CD4-positive, CD25-positive, alpha-beta regulatory T cell (primary cell): Measurements from ENCODE around the gene ZC3H13. TPM values are rescaled to one million over a fixed set of nuclear protein-coding genes. Genes with fewer than 3 reads are reported as not detected.

Source experiments
- ATAC-seq, 2 donors: fragments of 150-1000 bp; cut with Tn5 transposase; one replicate each; pipeline ENCODE4 v1.10.0; 2021; ENCODE audit warnings: low read depth in 2 of 2, moderate number of reproducible peaks in 2 of 2, moderate library complexity in 1 of 2
- DNase-seq, 3 donors: peaks; one replicate each; pipeline versions ENCODE4 v3.0.0 to v3.0.0-alpha.2; 2012 to 2022; ENCODE audit warnings: mixed read lengths in 1 of 3
- H3K27ac ChIP-seq: one replicate; pipeline ENCODE4 v1.7.0; 2013; ENCODE audit warnings: mild to moderate bottlenecking, low read length; ENCODE audit not compliant: insufficient read depth, poor library complexity, severe bottlenecking
- H3K27me3 ChIP-seq: one replicate; pipeline ENCODE4 v1.7.0; 2013; ENCODE audit warnings: low read length; ENCODE audit not compliant: control insufficient read depth, insufficient read depth
- H3K36me3 ChIP-seq: one replicate; pipeline ENCODE4 v1.7.0; 2013; ENCODE audit warnings: mild to moderate bottlenecking, low read length, moderate library complexity; ENCODE audit not compliant: control insufficient read depth, insufficient read depth
- H3K4me1 ChIP-seq: 2 replicates; pipeline ENCODE4 v1.7.0; 2013; ENCODE audit warnings: mild to moderate bottlenecking, low read length; ENCODE audit not compliant: insufficient read depth, control insufficient read depth, poor library complexity, severe bottlenecking
- H3K4me3 ChIP-seq: one replicate; pipeline ENCODE4 v1.7.0; 2013; ENCODE audit warnings: low read depth, mild to moderate bottlenecking, low read length, moderate library complexity
- H3K9me3 ChIP-seq, 2 experiments: 1 replicate in 1 of 2; 2 replicates in 1 of 2; pipeline ENCODE4 v1.7.0; 2013; ENCODE audit warnings: low read length in 2 of 2, mild to moderate bottlenecking in 1 of 2, moderate library complexity in 1 of 2; ENCODE audit not compliant: control insufficient read depth in 2 of 2
- H3K27ac Mint-ChIP-seq, 3 donors: one replicate each; pipeline ENCODE4 v1.8.0; 2020 to 2022; ENCODE audit warnings: mild to moderate bottlenecking in 3 of 3, mixed read lengths in 3 of 3, moderate library complexity in 2 of 3
- H3K27me3 Mint-ChIP-seq: one replicate; pipeline ENCODE4 v1.8.0; 2022; ENCODE audit warnings: mild to moderate bottlenecking, mixed read lengths
- H3K36me3 Mint-ChIP-seq: one replicate; pipeline ENCODE4 v1.8.0; 2020; ENCODE audit warnings: mixed read lengths
- H3K4me1 Mint-ChIP-seq, 4 donors: one replicate each; pipeline ENCODE4 v1.8.0; 2020 to 2022; ENCODE audit warnings: mixed read lengths in 4 of 4, mild to moderate bottlenecking in 1 of 4
- H3K4me3 Mint-ChIP-seq, 4 donors: one replicate each; pipeline ENCODE4 v1.8.0; 2020 to 2022; ENCODE audit warnings: mild to moderate bottlenecking in 4 of 4, mixed read lengths in 4 of 4, moderate library complexity in 3 of 4
- H3K9me3 Mint-ChIP-seq, 7 donors: one replicate each; pipeline ENCODE4 v1.8.0; 2020 to 2022; ENCODE audit warnings: mixed read lengths in 7 of 7, mild to moderate bottlenecking in 3 of 7, moderate library complexity in 2 of 7
- polyA plus RNA-seq, 4 donors: library from polyadenylated mRNA; unstranded; fragments of 300-500 nt; fragmentation: Illumina TruSeq; gene quantifications; one replicate each; pipeline ENCODE4 v1.2.3, GENCODE V29; 2021
- total RNA-seq: library from RNA; stranded (reverse); gene quantifications from one replicate; pipeline ENCODE4 v1.2.3, GENCODE V29; 2022

ZC3H13 gene
- total and polyA plus RNA-seq, 5 donors from 2014 or later, result 23.7 to 58.4 (median 25.3) TPM

- Mint-ChIP-seq H3K4me1 (peaks cover 0 to 20% (median 9%) of the 10 kb centered on the region in 4 donors), H3K36me3 (peaks cover 78% of the 10 kb centered on the region), H3K27me3 (no peaks in the 10 kb centered on the region), H3K4me3 (no peak overlapping the region), H3K27ac (peak overlapping the region; percentile 3 to 37 (median 33)), H3K9me3 (no peaks in the 10 kb centered on the region)
- H3K4me1 ChIP-seq, result no peaks in the 10 kb centered on the region
- no peak for ATAC-seq
- H3K27ac ChIP-seq, result no peak overlapping the region
- no peaks in the 10 kb centered on the region for H3K9me3 ChIP-seq
- H3K4me3 ChIP-seq, result no peak overlapping the region
- DNase-seq, result no peak
- H3K27me3 ChIP-seq, result no peaks in the 10 kb centered on the region
- H3K36me3 ChIP-seq, result peaks cover 86% of the 10 kb centered on the region
Measured at GRCh38 chr13:45967589-45967988, 85.0 kb downstream of the ZC3H13 start.

GRCh38 chr13:45966715-45967114, 85.8 kb downstream of the ZC3H13 start:
- Histone ChIP-seq H3K27ac (no peak overlapping the region), H3K9me3 (no peaks in the 10 kb centered on the region), H3K4me3 (no peak overlapping the region), H3K4me1 (no peaks in the 10 kb centered on the region), H3K36me3 (peaks cover 79% of the 10 kb centered on the region), H3K27me3 (no peaks in the 10 kb centered on the region)
- H3K27me3 Mint-ChIP-seq, result no peaks in the 10 kb centered on the region
- DNase-seq (no peak), ATAC-seq (no peak)
- H3K4me3 Mint-ChIP-seq, result no peak overlapping the region
- peaks cover 74% of the 10 kb centered on the region for H3K36me3 Mint-ChIP-seq
- no peak overlapping the region for H3K27ac Mint-ChIP-seq
- peaks cover 0 to 20% (median 8%) of the 10 kb centered on the region in 4 donors for H3K4me1 Mint-ChIP-seq
- no peaks in the 10 kb centered on the region for H3K9me3 Mint-ChIP-seq

- Histone ChIP-seq H3K27me3 (no peaks in the 10 kb centered on the region), H3K36me3 (peaks cover 55% of the 10 kb centered on the region), H3K9me3 (no peaks in the 10 kb centered on the region), H3K4me3 (no peak overlapping the region), H3K4me1 (no peaks in the 10 kb centered on the region), H3K27ac (no peak overlapping the region)
- no peak for ATAC-seq
- Mint-ChIP-seq H3K9me3 (no peaks in the 10 kb centered on the region), H3K4me3 (no peak overlapping the region), H3K36me3 (peaks cover 55% of the 10 kb centered on the region), H3K4me1 (peaks cover 0 to 12% (median under 1%) of the 10 kb centered on the region in 4 donors), H3K27me3 (no peaks in the 10 kb centered on the region), H3K27ac (no peak overlapping the region)
- DNase-seq, result no peak
Measured at GRCh38 chr13:45961468-45961867, 91.1 kb downstream of the ZC3H13 start.

- H3K36me3 Mint-ChIP-seq, result peaks cover 36% of the 10 kb centered on the region
- Histone ChIP-seq H3K4me1 (no peaks in the 10 kb centered on the region), H3K4me3 (no peak overlapping the region), H3K9me3 (no peaks in the 10 kb centered on the region), H3K36me3 (peaks cover 37% of the 10 kb centered on the region), H3K27me3 (no peaks in the 10 kb centered on the region), H3K27ac (no peak overlapping the region)
- H3K27ac Mint-ChIP-seq, result no peak overlapping the region
- H3K9me3 Mint-ChIP-seq, result no peaks in the 10 kb centered on the region
- H3K4me3 Mint-ChIP-seq, result no peak overlapping the region
- peaks cover 0 to 6% (median under 1%) of the 10 kb centered on the region in 4 donors for H3K4me1 Mint-ChIP-seq
- DNase-seq (no peak), ATAC-seq (no peak)
- no peaks in the 10 kb centered on the region for H3K27me3 Mint-ChIP-seq
Measured at GRCh38 chr13:45954836-45955800, 97.4 kb downstream of the ZC3H13 start.

GRCh38 chr13:45953082-45953481, 99.5 kb downstream of the ZC3H13 start:
- Mint-ChIP-seq H3K27ac (peak overlapping the region in 1 of 3 donors; percentile 80), H3K36me3 (peaks cover 29% of the 10 kb centered on the region), H3K4me1 (no peaks in the 10 kb centered on the region), H3K27me3 (no peaks in the 10 kb centered on the region), H3K9me3 (no peaks in the 10 kb centered on the region), H3K4me3 (no peak overlapping the region)
- no peak for ATAC-seq
- H3K27me3 ChIP-seq, result no peaks in the 10 kb centered on the region
- H3K9me3 ChIP-seq, result no peaks in the 10 kb centered on the region
- H3K4me1 ChIP-seq, result no peaks in the 10 kb centered on the region
- no peak for DNase-seq
- H3K4me3 ChIP-seq, result no peak overlapping the region
- peaks cover 30% of the 10 kb centered on the region for H3K36me3 ChIP-seq
- no peak overlapping the region for H3K27ac ChIP-seq

GRCh38 chr13:45951724-45952123, 100.8 kb downstream of the ZC3H13 start:
- no peak for ATAC-seq
- Mint-ChIP-seq H3K9me3 (no peaks in the 10 kb centered on the region), H3K36me3 (peaks cover 21% of the 10 kb centered on the region), H3K27ac (peak overlapping the region in 1 of 3 donors; percentile 30), H3K4me1 (no peaks in the 10 kb centered on the region), H3K4me3 (no peak overlapping the region), H3K27me3 (no peaks in the 10 kb centered on the region)
- no peaks in the 10 kb centered on the region for H3K27me3 ChIP-seq
- peaks cover 17% of the 10 kb centered on the region for H3K36me3 ChIP-seq
- no peak overlapping the region for H3K4me3 ChIP-seq
- no peak for DNase-seq
- H3K4me1 ChIP-seq, result no peaks in the 10 kb centered on the region
- no peak overlapping the region for H3K27ac ChIP-seq
- H3K9me3 ChIP-seq, result no peaks in the 10 kb centered on the region

GRCh38 chr13:45951166-45951565, 101.4 kb downstream of the ZC3H13 start:
- no peak overlapping the region for H3K4me3 Mint-ChIP-seq
- H3K27ac Mint-ChIP-seq, result peak overlapping the region in 2 of 3 donors; percentile 3 to 30
- no peaks in the 10 kb centered on the region for H3K9me3 ChIP-seq
- H3K27ac ChIP-seq, result no peak overlapping the region
- no peak for DNase-seq
- no peaks in the 10 kb centered on the region for H3K4me1 ChIP-seq
- no peaks in the 10 kb centered on the region for H3K9me3 Mint-ChIP-seq
- no peaks in the 10 kb centered on the region for H3K27me3 ChIP-seq
- peaks cover 11% of the 10 kb centered on the region for H3K36me3 ChIP-seq
- H3K27me3 Mint-ChIP-seq, result no peaks in the 10 kb centered on the region
- no peaks in the 10 kb centered on the region for H3K4me1 Mint-ChIP-seq
- peaks cover 17% of the 10 kb centered on the region for H3K36me3 Mint-ChIP-seq
- H3K4me3 ChIP-seq, result no peak overlapping the region
- ATAC-seq, result no peak
